COLO668 (cell line): ENCODE results near the gene TNFRSF13B.
"Not testable (repeated sequence)": the region's sequence is repeated elsewhere in the genome, so short reads cannot be mapped to it uniquely, and the experiment has no call there.

Experiments used
- DNase-seq: peaks from one replicate; lab custom pipeline; 2025; ENCODE audit not compliant: unreplicated experiment; lab: John Stamatoyannopoulos, UW

The TNFRSF13B gene

DNA sequence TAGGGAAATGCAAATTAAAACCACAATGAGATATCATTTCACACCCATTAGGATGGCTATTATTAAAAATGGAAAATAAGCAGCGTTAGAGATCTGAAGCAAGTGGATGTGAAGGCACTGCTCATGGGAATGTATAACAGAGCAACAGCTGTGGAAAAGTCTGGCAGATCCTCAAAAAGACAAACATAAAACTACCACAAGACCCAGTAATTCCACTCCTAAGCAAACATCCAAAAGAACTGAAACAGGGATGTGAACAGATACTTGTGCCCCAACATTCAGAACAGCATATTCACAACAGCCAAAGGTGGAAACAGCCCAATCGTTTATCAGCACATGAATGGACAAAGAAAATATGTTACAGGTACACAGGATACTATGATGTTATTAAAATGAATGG, 10.9 kb downstream of the TNFRSF13B start:
- DNase-seq: not testable (repeated sequence)

DNA sequence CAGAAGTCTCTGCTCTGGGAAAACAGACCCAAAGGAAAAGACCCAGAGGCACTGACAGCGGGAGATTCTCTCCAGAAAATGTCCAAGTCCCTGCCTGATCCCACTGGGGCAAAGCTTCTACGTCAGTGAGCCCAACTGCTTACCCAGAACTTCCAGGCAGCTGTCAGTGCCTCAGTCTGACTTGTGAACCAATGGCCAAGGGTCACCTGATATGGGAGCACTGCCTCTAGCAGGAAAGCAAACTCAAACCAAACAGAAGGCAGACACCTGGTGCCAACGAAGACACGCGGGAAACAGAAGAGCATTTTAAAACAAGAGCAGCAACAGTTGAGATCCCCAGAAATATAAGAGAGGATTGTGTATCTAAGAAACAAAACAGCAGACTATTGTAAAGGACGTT, 16.9 kb downstream of the TNFRSF13B start:
- not testable (repeated sequence) for DNase-seq

DNA sequence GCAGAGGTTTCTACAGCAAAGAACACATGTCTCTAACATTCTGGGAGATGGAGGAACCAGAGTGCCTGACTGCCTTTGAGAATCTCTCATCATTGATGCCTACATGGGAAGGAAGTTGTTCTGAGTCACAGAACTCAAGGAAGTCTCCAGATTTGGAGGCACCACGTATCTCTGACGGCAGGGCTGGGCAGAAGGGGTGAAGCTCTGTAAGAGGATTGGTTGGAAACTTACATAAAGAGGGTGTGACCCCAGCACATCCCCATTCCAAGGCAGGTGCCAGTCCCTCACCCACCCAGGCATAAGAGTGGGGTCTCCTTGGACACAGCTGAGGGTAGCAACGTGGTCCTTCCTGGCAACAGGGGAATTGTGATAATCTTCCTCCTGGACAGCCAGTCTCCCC, 17.4 kb downstream of the TNFRSF13B start:
- no peak for DNase-seq

DNA sequence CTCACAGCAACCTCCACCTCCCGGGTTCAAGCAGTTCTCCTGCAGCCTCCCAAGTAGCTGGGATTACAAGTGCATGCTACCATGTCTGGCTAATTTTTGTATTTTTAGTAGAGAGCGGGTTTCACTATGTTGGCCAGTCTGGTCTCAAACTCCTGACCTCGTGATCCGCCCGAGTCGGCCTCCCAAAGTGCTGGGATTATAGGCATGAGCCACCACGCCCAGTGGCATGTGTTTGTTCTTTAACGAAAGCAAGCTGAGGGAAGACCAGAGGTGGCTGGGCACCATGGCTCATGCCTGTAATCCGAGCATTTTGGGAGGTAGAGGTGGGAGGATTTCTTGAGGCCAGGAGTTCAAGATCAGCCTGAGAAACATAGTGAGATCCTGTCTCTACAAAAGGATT, 18.1 kb downstream of the TNFRSF13B start:
- no peak for DNase-seq

DNA sequence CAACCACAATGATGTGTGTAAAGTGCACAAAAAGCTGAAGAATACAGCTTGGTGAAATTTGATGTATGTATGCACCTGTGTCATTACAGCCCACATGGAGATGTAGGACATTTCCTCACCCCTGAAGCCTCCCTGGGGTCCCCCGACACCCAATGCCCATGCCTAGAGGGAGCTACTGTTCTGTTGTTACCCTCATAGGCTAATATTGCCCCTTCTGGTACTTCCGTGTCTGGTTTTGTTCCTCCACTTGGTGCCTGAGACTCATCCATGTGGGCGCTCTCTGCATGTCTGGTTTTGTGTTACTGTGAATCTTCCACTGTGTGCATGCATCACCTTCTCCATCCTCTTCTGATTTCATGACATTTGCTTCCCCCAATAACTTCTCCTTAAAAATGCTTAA, 18.6 kb downstream of the TNFRSF13B start:
- no peak for DNase-seq

DNA sequence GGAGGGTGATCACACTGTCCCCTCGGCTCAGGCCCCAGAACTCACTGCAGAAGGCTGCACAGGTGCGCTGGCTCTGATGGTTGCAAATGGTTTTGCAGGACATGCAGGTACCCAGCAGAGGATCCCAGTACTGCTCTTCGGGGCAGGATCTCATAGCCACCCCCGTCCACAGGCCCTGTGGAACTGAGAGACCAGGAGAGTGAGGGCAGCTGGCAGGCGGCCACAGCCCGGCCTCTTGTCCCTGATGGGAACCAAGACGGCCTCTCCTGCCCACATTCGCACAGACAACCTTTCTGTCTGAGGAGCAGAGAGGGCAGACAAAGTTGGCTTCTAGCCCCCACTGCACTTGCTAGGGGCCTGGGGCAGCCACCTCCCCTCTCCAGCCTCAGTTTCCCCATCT, 19.5 kb downstream of the TNFRSF13B start:
- DNase-seq: no peak

DNA sequence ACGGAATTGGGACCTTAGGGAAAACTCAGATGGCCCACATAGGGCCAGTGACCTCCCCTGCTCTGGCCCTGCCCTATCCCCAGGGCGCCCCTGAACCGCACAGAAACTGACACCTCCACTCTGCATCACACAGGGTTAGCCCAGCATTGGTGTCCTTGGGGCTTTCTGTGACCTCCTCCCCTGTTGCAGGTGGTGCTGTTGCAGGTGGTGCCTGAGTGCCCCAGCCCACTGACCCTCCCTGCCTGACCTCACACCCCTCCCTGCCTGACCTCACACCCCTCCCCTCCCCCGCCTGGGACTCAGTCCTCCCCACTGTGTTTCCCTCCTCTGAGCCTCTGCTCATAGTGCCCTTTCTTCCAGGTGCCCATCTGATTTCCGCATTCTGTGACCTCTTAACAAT, 21.4 kb downstream of the TNFRSF13B start:
- DNase-seq: no peak

DNA sequence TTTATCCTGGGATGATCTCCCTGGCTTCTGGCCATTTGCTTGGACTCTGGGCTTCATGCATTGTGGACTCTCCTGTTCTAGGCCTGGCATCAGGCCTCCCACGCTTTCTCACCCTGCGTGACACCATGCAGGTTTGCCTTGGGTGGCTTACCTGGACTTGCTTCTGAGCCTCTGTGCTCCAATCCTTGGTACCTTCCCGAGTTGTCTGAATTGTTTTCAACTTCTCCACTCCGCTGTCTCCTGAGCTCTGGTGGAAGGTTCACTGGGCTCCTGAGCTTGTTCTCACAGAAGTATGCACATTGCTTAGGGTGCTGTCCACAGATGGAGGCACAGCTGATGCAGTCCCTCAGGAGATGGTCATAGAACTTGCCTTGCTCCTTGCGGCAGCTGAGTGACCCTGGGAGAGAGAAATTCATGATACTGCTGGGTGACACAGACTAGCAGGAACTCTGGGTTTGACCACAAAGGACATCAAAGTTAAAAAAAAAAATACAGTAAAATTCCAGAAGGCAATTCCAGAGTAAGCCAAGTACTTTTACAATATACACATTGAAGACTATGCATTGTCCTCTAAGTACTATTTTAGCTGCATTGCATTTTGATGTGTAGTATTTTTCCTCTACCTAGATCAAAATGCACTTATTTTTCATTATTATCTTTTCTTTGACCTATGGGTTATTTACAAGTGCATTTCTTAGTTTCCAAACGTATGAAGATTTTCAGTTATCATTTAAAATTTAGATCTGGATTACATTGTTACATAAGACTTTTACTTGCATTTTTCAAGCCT, 23.1 kb downstream of the TNFRSF13B start:
- no peak for DNase-seq

DNA sequence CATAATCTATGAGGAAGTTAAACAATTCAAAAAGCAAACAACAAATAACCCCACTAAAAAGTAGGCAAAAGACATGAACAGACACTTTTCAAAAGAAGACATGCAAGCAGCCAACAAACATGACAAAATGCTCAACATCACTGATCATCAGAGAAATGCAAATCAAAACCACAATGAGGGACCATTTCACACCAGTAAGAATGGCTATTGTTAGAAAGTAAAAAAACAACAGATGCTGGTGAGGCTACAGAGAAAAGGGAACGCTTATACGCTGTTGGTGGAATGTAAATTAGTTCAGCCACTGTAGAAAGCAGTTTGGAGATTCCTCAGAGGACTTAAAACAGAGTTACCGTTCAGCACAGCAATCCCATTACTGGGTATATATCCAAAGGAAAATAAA, 24.4 kb downstream of the TNFRSF13B start:
- no peak for DNase-seq

DNA sequence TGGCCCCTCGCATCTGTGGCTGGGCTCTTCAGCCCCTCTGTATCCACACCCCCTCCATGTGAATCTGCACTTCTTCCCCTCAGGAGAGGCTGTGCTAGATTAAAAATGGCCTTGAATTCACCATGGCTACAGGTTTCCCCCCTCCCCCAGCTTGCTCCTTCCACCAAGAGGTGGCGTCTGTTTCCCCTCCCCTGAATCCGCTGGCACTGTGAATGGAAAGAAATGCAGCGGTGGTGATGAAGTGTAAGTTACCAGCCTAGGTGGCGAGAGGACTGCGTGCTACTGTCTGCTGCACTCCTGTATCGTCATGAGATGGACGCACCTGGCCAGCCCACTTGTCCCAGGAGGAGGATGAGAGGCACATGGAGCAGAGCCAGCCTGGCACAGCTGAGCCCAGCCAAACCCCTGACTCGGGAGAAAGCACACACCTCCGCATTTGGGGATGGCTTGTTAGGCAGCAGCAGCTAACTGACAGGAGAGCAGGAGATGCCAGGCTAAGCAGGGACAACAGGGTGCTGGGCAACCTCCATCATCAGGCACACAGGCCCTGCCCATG, 26.2 kb downstream of the TNFRSF13B start:
- no peak for DNase-seq

DNA sequence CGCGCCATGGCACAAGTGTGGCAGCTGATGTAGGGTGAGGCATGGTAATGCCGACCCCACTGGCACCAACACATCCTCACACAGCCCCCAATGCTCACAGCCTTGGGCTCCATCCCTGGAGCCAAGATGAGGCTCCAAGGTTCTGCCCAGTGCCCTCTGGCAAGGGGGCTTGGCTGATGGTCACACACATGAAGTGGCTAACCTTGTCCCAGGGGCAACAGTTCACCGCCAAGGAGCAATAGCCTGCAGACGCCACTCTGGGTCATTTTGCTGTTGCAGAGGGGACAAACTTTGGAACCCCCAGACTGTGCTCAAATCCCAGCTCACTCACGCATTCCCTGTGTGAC, 26.8 kb downstream of the TNFRSF13B start:
- no peak for DNase-seq

DNA sequence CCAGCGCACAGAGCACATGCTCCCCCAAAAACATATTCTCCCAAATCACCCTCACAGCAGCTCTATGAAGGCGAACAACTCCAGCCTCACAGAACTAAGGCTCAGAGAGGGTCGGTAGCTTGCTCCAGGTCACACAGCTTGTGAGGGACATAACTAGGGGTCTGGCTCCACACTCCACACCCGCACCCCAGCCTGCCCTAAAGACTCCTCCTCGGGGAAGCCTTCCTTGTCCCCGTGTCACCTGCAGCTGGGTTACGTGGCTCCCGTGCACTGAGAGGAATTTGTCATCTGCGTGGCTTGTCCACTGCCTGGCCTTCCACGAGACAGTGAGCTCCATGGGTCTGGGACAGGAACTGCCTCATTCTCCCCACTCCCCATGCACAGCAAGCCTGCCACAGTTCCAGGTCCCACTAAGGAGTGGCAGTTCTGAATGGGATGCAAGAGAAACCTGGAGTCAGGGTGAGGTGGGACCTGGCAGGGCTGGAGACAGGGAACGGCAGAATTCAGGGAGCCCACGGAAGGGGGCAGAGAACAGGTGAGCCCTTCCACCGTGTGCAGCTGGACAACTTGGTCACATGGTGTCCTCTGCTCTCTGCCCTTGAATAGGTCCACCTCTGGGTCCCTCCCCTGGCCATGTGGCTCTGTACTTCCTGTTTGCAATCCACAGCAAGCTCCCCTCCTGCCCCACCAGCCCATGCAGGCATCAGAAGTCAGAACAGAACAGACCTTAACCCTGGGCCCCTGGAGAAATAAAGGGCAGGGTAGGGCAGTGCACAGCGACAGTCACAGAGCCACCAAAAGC, 27.4 kb downstream of the TNFRSF13B start:
- no peak for DNase-seq

DNA sequence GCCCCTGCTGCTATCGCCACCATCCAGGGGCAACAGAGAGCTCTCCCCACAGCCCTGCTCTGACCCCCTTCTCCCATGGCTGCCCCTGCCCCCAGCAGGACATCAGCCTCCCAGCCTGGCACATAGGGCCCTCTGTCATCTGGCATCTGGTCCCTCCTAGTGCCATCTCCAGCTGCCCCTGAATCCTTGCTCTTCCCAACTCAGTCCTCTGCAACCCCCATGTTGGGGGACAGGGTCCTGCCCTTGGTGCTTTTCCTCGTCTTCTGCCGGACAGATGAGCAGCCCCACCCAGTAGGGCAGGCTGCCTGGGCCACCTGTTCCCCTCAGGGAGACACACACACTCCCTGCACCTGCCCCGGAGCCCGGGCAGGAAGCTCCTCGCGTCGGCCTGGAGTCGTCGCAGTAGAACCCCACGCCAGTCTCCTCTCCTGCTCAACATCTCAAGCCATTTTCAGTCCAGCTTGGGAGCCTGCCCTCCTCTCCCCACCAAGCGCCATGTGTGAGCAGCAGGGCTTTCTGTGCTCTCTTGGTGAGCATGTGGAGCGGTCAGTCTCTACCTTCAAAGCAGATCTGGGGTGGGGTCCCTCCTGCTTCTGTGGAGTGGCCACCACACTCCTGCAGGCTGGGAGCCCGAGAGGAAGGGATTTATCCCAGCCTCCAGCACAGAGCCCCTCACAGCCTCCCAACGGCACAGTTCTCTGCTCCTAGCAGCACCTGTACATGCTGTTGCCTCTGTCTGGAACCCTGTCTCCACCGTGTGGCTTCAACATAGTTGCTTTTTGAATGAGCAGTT, 28.2 kb downstream of the TNFRSF13B start:
- DNase-seq: peak; percentile 58

DNA sequence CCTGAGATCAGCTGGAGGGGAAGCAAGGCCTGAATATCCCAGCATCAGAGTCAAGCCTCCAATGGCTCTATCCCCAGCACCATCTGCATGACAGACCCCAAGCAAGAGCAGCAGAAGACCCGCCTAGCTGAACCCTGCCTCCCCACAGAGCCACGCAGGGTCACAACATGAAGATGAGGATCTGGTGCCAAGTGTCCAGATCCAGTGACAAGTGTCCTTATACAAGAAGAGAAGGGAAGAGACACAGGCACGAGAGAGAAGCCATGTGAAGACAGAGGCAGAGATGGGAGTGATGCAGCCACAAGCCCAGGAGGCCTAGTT, 28.9 kb downstream of the TNFRSF13B start:
- no peak for DNase-seq

DNA sequence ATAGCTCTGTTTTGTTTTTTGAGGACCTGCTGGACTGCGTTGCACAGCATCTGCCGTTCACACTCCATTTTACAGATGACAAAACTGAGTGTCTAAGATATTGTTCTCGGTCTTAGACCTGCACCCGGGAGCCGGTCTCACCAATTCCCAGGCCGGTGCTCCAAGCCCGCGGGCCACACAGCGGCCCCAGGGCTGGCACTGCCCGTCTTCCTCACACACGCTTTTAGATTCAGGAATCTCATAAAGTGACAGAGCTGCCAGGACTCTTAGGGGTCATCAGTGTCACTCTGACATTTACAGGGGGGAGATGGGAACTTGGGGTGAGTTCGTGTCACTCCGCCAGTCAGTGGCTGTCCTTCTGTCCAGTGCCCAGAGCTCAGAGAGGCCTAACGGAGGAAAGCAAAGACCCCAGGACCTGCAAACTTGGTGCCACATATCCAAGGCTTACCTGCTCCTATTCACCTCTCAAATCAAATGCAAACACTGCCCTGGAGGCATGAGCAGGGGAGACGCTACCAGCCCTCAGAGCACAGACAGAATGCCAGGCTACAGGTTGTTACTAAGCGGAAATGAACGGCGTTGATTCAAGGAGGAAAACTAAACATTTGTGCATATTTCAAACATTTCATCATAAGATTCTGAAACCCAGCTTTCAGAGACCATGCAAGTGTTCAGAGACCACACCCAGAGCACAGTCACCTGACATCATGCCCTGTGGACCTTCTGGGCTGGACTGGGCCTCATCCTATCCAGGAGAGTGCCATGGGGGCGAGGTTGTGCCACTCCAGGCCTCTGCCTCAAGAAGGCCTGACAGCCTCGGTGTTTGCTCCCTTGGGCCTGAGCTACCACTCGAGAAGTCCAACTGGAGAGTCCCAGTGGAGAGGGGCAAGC, 29.5 kb downstream of the TNFRSF13B start:
- DNase-seq: no peak

DNA sequence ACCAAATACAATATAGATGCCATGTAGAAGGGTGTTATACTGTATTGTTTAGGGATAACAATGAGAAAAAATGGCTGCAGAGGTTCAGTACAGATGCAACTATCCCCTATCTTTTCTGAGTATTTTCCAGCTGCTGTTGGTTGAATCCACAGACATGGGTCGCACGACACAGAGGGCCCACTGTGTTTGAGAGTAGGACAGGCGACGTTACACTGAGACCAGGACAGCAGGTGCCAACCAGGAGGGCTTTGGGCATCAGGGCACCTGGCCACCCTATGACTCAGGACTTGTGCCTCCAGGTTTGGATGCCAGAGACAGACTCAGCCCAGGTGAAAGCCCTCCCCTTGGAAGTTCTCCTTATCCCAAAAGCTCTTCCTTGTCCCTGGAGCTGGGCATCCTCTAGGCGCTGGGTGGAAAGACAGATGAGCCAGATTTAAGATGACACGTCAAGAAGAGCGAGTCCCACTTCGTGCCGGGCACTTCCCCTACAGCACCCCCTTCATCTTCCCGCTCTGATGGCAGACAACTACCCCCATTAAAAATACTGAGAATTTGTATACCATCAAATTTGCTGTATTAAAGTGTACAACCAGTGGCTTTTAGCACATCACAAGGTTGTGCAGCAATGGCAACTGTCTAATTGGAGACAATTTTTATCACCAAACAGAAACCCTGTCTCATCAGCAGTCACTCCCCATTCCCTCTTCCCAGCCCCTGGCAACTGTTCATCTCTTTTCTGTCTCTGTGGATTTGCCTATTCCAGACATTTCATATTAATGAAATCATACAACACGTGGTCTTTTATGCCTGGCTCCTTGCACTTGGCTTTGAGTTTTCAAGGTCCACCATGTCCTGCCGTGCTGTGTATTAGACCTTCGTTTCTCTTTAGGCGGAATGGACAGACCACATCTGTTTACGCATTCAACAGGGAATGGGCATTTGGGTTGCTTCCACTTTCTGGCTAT, 30.6 kb downstream of the TNFRSF13B start:
- DNase-seq: no peak

DNA sequence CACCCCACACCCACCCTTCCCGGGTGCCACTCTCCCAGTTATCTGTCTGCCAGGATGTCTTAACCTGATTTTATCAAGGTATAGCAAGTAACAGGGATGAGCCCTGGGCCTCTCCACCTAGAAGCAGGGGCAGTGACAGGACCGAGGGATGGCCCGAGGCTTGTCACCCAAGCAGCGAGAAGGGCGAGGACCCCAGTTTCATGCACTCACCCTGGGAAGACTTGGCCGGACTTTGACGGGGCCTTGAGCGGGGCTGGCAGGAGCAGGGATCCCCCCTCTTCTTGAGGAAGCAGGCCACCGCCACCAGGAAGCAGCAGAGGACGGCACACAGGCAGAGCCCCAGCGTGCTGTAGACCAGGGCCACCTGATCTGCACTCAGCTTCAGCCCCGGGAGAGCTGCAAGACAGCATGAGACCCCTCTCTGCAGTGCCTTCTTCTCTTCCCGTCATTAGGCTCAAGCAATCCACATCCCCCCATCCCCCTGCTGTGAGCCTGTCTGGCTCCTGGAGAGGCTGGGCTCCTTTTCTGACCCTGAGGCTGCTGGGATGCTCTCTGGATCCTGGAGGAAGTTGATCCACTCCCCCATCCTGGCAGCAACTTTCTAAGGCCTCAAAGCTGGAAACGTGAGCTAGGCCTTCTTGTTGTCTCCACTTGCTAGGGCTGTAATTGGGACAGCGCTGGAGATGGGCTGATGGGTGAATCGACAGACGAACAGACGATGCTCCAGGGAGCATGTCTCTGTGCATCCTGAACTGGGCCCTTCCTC, 31.6 kb downstream of the TNFRSF13B start:
- no peak for DNase-seq

DNA sequence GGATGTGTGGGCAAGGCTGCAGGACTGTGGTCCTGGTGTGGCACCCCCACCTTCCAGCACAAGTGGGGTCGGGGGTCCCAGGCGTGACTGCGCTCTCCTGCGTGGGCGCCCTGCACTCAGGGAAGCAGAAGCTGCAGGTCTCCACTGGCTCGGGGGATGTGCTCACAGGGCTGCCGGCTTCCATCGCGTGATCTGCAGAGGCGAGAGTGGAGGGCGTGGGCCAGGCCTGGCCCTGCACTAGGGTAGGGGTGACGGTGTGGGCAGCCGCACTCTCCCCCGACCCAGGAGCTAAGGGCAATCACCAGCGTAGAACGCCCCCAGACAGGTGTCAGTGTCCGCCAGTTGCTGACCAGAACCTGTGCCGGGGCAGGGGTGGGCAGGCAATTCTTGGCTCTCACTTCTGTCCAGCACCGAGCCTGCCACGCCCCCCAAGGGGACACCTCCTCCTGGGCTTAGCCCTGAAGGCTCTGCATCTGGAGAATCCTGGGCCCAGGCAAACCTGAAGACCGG, 32.3 kb downstream of the TNFRSF13B start:
- DNase-seq: no peak

DNA sequence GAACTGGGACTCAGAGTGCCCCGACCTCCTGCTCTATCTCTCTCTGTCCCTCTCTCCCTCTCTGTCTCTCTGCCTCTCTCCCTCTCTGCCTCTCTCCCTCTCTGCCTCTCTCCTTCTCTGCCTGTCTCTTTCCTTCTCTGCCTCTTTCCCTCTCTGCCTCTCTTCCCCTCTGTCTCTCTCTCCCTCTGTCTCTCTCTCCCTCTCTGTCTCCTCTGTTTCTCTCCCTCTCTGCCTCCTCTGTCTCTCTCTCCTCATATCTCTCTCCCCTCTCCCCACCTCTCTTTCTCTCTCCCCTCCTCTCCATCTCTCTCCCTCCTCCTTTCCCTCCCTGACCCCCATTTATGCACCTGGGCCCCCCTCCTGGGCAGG, 32.7 kb downstream of the TNFRSF13B start:
- no peak for DNase-seq
